ENCODE results near the gene SAFB. TPM values are rescaled to one million over a fixed set of nuclear protein-coding genes. Genes with fewer than 3 reads are reported as not detected.

SAFB gene
- total RNA-seq, 1 donor from 2014 or later: 127 TPM

- peaks cover 27% of the 10 kb centered on the region for H3K36me3 Mint-ChIP-seq
- H3K4me1 Mint-ChIP-seq (ENCODE audit: unreplicated experiment): peaks cover 21% of the 10 kb centered on the region
- no peaks in the 10 kb centered on the region for H3K27me3 Mint-ChIP-seq
- no peaks in the 10 kb centered on the region for H3K9me3 Mint-ChIP-seq
- DNase-seq (ENCODE audit: extremely low spot score, unreplicated experiment): no peak
- no peak overlapping the region for H3K4me3 Mint-ChIP-seq
- H3K27ac Mint-ChIP-seq: peak overlapping the region; percentile 48
- no peak for TF ChIP-seq CTCF (conservative IDR thresholded peaks at IDR 0.05)
These were observed 8.8 kb downstream of the SAFB start for GRCh38 chr19:5631567-5632240.

GRCh38 chr19:5632241-5632612 is 9.3 kb downstream of the SAFB start:
- Mint-ChIP-seq H3K27ac (no peak overlapping the region), H3K36me3 (peaks cover 27% of the 10 kb centered on the region), H3K27me3 (no peaks in the 10 kb centered on the region), H3K9me3 (no peaks in the 10 kb centered on the region), H3K4me1 (ENCODE audit: unreplicated experiment) (peaks cover 20% of the 10 kb centered on the region), H3K4me3 (no peak overlapping the region)
- DNase-seq (ENCODE audit: extremely low spot score, unreplicated experiment): no peak
- TF ChIP-seq CTCF (conservative IDR thresholded peaks at IDR 0.05): no peak

- TF ChIP-seq CTCF (conservative IDR thresholded peaks at IDR 0.05): no peak
- Mint-ChIP-seq H3K4me1 (ENCODE audit: unreplicated experiment) (peaks cover 17% of the 10 kb centered on the region), H3K9me3 (no peaks in the 10 kb centered on the region), H3K27me3 (no peaks in the 10 kb centered on the region), H3K4me3 (no peak overlapping the region), H3K27ac (no peak overlapping the region), H3K36me3 (peaks cover 23% of the 10 kb centered on the region)
- no peak for DNase-seq (ENCODE audit: extremely low spot score, unreplicated experiment)
These were observed 9.8 kb downstream of the SAFB start for GRCh38 chr19:5632657-5633056.

- DNase-seq (ENCODE audit: extremely low spot score, unreplicated experiment): no peak
- peaks cover 15% of the 10 kb centered on the region for H3K36me3 Mint-ChIP-seq
- no peaks in the 10 kb centered on the region for H3K27me3 Mint-ChIP-seq
- H3K4me1 Mint-ChIP-seq (ENCODE audit: unreplicated experiment): peaks cover 14% of the 10 kb centered on the region
- TF ChIP-seq CTCF (conservative IDR thresholded peaks at IDR 0.05): no peak
- H3K4me3 Mint-ChIP-seq: no peak overlapping the region
- no peaks in the 10 kb centered on the region for H3K9me3 Mint-ChIP-seq
- no peak overlapping the region for H3K27ac Mint-ChIP-seq
These were observed 12.5 kb downstream of the SAFB start for GRCh38 chr19:5635427-5635826.

GRCh38 chr19:5637971-5638370 is 15.1 kb downstream of the SAFB start:
- no peak overlapping the region for H3K27ac Mint-ChIP-seq
- no peak for DNase-seq (ENCODE audit: extremely low spot score, unreplicated experiment)
- no peaks in the 10 kb centered on the region for H3K27me3 Mint-ChIP-seq
- H3K9me3 Mint-ChIP-seq: no peaks in the 10 kb centered on the region
- H3K4me1 Mint-ChIP-seq (ENCODE audit: unreplicated experiment): peaks cover 4% of the 10 kb centered on the region
- H3K4me3 Mint-ChIP-seq: no peak overlapping the region
- H3K36me3 Mint-ChIP-seq: peaks cover 16% of the 10 kb centered on the region
- TF ChIP-seq CTCF (conservative IDR thresholded peaks at IDR 0.05): no peak

All from type B pancreatic cell (in vitro differentiated cells).